HG03095 (cell line): Measurements from ENCODE around the gene TSPAN2.

Experiments
- ATAC-seq: cut with Tn5 transposase; IDR thresholded peaks from one replicate; pipeline ENCODE4 v1.9.1; 2021; ENCODE audit warnings: moderate library complexity; ENCODE audit not compliant: unreplicated experiment

TSPAN2 gene

DNA sequence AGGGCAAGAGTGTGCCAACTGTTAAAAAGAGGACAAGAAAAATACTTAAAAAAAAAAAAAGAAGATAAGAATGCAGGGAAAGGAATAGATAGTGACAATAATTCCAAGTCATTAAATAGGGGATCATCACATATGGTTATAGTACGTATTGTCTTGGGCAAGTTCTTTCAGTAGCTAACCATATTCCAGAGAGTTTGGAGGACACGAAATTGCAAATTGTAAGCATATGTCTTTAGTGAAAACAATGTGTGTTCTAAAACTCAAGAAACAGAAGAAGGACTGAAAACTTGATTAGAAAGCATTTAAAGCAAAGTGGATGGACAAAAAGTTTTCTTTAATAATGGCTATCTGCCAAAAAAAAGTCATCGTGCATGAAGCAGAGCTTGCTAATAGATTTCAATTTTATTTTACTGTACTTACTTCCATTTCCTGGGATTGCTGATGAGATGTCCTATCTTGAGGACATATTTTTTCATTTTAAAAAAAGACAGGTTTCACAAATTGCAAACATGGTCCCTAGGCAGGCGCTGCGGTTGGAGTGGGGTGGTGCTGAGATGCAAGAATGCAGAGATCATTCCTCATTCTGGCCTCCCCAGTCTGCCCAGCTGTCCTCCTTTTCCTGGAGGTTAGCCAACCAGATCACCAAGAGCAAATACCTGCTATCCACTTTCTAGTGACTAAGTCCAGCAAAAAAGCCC lies 11.9 kb downstream of the TSPAN2 start:
- ATAC-seq: no peak

DNA sequence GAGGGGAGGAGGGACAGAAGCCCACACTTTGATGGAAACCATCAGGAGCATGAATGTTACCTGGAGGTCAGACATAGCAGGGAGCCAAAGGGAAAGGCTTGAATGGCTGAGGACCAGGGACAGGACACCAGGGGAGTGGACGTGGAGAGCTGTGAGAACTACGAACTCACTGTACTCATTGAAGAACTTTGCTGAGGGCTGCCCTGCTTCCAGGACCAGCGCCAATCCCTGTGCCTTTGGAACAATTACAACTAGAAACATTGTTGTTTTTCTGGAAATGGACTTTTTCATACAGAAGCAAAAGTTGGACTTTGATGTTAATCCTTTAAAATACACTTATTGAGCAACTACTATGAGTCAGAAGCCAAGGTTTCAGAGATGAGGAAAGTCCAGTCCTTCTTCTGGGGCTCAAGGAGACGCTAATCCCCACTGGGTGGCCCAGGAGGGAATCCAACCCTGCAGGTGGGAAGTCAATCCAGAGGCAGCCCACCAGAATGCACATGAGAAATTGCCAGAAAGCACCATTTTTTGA lies 12.9 kb downstream of the TSPAN2 start:
- ATAC-seq: no peak

DNA sequence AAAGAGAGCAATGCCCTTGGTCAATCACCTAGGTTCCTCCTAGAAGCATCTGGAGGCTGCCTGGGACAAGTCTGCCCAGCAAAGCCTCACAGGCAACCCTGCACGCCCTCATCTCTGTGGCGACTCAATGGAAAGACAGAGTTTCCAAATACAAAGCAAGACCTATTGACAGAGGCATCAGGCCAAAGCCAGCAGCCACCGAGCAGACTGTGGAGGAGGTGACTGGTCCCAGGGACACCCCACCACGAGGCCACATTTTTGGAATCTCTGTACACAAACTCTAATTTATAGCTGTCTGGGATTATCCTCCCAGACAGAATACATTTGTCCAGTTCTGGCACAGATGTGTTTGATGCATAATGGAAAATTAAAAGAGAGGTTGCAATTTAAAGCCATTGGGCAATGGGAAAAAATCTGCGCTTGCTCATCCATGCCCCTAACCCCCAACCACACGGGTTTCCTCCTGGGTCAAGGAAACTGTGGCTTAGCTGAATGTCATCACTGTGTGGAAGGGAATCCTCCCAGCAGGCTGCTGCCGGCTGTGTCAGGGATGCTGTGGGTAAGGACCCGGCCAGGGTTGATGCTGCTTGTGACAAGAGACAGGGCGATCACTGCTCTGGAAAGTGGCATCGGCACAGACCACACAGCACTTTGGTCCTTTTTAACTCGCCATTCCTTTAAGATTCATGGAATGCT lies 14.3 kb downstream of the TSPAN2 start:
- no peak for ATAC-seq

DNA sequence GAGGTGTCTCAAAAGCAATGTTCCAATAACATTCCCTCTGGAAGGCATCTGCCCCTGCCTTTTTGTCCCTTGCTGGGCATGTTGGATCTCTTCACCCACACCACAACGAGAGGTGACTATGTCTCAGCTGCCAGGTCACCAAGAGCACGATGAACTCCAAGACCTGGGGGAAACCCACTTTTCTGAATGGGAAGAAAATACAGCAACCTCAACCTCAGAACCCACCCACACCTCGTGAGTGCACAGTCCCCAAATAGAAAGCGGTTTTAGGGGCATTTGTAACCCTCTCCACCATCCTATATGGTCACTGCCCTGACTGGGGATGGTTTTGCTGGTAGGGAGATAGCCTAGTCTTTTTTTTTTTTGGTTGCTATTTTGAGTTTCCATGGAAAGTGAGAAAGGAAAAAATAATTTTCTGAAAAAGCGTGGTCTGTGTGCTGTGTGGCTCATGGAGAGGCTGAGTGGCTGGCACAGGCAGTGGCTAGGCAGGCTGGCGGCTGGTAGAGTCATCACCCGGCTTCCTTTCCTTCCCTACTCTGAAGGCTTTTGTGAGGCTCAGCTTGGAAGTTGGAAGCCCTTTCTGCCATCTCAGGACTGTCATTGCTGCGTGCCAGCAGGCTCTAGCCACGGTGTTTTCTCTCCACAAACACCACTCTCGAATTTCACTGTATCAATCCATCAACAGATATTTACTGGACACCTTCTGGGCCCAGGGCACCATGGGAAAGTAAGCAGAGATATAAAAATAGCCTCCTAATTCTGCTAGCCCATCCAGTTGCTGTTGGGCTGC lies 15.8 kb downstream of the TSPAN2 start:
- ATAC-seq: no peak

DNA sequence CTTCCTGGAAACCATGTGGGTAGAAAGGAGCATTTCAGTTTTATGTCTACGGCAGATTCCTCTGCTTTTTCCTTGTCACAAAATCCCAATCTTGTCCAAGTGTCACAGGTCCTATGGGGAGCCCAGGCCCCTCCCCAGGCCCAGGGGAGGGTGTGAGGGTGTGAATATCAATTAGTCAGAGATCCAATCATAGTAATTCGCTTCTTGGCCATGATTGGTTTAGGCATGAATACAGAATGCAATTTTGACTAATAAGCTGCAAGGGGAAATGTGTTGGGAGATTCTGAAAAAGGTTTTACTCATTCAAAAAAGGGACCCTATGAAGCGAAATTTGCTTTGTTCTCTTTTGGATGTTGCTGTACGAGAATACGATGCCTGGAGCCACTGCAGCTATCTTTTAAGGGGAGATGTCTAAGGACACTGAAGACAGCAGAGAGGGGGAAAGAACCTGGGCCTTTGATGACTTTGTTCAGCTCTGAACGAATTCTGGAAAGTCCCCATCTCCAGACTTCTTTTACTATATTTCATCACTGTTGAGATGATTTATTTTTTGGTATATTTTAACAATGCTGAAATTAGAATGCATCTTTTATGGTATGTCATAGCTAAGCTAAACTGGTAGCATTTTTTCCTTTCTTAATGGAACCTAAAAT lies 18.2 kb downstream of the TSPAN2 start:
- no peak for ATAC-seq

DNA sequence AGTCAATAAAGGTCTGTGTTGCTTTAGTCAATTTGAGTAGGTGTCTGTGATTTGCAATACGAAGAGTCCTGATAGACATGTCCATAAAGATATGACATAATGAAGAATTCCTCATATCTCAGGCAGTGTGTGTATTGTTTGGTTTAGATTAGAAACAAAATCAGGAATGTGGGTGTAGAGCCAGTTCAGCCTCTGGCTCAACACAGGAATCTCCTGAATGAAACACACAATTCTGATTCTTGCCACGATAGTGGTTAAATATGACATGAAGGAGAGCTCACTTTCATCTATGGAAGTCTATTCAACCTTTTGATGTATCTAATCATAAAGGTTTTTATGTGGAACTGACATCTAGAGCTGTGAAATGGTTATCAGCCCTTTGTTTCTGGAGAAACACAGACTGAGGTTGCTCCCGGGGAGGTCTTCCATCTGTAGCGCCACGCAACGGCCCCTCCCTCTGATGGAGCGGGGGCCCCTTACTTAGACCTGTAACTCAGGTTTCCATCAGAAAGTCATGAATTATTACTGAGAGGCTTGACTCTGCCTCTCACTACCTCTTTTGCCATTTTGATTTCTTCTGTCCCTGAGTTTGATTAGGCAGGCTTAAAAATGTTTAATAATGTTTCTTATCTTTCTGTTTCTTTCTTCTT lies 19.5 kb downstream of the TSPAN2 start:
- no peak for ATAC-seq

DNA sequence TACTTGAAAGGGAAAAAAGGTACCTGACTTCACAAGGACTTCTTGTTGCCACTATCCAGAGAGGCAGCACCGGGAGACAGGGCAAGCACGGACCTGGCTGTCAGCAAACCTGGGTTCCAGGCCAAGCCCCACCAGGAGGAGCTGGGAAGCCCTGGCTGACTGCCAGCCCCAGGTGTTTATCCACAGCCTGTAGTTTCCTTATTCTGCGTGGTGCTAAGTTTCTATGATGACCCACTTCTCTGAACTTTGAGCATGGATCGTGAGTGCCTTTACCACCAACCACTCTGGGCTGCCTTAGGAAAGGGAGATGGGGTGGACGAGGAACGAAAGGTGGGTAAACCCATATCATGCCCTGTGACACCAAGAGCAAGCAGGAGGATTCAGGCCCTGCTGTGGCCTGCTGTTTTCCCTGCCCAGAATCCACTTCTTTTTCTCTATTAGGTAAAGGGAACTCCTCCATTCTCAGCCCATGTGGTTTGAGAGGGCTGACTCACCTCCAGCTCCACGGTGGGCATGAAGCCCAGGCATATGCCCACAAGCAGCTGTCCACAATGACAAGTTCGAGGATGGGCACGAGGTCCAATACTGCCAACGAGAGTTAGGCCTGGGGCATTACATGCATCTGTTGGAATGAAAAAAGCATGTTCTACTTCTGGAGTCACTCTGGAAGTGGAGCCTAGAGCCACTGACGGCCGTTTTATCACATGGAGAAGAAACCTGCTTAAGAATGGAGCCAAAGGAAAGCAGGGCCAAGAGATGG lies 20.3 kb downstream of the TSPAN2 start:
- ATAC-seq: no peak

DNA sequence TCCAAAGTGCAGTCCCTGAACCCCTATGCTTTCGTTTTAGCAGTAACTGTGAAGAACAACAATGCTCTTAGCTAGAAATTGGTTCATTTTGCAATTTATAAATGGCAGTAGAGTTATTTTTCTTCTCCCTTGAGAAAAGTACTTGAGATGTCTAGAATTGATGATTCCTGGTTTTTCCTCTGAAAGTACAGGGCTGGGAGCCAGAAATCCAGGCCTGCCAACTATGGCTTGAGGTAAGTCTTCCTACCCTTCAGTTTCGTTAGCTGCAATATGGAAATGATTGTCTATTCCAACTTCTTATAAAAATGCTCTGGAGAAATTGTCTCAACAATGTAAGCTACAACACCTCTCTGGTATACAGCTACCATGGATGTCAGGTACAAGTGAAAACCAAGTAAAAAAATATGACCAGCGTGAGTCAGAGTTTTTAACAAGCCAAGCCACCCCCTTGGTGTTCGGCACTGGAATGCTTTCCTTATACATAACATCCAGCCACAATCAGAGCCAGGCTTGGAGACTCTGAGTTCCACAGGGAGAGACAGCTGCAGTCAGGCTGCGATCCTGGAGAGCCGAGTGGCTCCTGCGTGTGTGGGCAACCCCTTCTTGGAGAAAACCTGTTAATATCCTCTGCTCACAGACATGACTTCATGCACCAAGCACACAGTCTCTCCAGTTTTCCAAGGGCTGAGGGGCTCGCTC lies 22.0 kb downstream of the TSPAN2 start:
- ATAC-seq: no peak

DNA sequence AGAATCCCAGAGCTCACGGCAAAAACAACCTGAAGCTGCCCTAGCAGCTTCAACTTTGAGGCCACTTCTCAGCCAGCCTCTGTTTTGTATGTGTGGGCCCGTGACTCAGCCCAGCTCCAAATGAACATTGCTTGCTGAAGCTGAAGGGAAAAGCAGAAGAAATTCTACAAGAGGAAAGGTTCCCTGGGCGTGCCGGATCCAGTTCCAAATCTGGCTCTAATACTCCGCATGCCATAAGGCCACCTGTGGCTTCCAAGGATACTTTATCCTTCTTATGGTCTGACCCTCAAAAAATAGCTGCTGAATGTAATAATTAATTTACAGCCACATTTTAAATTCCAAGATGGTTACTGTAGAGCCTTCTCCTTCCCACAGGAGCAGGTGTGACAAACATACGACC lies 24.3 kb downstream of the TSPAN2 start:
- no peak for ATAC-seq

DNA sequence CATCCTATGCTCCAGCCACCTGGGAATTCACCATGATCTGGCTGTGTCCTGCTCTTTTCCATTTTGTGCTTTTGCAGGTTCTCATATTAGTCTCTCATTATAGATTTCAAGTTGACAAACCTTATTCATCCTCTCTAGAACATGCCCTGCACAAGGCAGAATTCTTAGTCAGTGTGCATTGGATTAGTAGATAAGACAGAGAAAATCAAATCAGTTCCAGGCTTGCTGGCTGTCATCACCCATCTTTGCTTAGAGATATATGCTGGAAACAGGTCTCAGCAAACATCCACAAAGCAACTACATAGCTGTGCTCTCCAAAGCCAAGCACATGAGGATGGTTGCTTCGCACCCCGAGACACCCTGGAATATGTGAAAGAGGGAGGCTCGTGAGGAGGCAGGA lies 24.8 kb downstream of the TSPAN2 start:
- ATAC-seq: no peak

DNA sequence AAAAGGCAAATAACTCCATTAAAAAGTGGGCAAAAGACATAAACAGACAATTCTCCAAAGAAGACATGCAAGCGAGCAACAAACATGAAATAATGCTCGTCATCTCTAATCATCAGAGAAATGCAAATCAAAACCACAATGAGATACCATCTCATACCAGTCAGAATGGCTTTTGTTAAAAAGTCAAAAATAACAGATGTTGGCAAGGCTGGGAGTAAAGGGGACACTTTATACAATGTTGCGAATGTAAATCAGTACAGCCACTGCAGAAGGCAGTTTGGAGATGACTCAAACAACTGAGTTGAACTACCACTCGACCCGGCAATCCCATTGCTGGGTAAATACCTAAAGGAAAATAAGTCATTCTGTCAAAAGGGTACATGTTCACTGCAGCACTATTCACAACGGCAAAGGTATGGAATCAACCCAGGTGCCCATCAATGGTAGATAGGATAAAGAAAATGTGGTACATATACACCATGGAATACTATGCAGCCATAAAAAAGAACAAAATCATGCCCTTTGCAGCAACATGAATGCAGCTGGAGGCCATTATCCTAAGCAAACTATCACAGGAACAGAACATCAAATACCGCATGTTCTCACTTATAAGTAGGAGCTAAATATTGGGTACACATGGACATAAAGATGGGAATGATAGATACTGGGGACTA lies 25.9 kb downstream of the TSPAN2 start:
- ATAC-seq: no peak

DNA sequence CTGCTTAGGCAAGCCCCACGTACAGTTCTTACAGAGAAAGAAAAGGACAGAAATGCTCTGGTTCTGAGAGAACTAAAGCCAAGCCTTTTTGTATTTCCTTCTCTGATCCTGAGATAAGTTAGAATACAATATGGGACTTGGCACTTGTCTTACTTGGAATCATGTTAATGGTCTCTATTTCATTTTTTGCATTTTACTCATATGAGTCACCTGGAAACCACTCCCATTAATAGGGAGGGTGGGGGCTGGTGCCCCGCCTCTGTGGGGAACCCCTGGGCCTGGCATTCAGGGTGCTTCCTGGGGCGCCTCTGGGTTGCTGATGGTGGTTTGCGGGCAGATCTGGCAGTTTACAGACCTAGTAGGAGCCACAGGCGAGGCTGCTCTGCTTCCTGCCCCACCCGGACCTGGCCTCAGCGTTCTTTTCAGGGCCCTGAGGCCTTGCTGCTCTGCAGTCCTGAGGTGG lies 26.7 kb downstream of the TSPAN2 start:
- no peak for ATAC-seq

DNA sequence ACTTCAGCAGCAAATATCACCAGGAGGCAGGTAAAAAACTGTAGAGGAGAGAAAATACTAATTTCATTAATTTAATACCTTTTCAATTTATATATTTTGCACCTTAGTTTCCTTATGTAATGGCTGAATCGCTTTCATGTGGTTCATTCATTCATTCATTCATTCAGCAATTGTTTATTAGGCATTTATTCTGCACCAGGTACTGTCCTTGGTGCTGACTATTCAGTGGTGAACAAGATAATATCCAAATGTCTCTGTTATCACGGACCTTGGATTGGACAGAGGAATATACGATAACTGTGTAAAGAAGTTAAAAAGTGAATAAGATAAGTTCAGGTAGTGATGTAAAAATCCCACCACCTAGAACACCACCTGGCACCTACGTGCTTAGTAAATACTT lies 28.8 kb downstream of the TSPAN2 start:
- ATAC-seq: no peak

DNA sequence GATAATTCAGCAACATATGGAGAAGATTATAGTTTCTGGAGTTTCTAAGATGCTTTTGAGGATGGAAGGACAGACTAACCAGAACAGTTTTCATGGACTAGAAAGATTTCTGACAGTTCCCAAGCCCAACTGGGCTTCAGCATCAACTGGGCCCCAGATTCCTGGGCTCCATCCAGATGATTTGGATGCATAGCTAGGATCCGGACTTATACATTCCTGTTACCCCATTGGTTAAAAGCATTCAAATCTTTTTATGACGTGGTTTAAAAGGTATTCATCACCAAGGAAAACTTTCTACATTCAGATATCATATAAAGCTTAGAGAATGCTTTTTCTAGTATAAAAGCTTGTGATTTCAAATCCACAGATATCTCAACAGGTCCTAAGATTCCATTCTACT lies 30.0 kb downstream of the TSPAN2 start:
- ATAC-seq: no peak

DNA sequence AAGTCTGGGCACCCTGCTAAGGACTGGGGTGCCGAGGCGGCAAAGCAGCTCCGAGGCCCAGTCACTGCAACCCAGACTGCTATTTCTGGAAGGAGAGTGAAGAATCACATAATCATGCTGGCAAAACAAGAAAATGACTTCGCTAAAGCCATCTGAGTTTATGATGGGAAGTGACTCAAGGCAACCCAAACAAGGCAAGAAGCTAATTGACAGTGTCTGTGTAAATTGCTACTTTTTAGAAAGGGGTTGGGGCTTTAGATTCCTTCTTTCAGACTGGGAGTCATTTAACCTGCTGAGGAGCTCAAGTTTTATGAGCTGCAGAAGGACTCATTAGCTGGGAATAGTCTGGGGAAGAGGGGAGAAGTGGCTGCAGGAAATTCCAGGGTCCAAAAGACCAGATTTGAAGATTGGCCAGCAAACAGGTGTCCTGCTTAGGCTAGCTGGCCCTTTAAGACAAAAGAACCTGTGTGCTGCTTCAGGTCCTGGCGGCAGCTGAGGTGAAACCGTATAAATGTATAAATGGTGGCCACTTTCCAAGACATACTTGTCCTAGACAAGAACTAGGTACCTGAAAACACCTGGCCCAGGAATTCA lies 31.5 kb downstream of the TSPAN2 start:
- no peak for ATAC-seq

DNA sequence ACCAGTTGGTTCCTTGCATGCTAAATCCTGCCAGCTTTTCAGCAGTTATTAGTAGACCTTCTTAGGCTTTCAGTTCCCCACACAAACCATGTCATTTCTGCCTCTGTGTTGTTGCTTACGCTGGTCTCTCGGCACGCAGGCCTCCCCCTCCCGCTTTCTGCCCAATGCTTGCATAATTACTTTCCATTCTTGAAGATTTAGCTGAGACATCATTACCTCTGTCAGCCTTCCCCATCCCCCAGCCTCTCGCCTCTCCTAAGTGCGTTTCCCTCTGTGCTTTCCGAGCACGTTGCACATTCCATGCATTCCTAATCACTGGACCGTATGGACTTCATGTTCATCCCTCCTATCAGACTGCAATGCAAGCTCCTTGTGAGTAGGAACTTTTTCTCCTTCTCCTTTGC lies 32.9 kb downstream of the TSPAN2 start:
- ATAC-seq: no peak

DNA sequence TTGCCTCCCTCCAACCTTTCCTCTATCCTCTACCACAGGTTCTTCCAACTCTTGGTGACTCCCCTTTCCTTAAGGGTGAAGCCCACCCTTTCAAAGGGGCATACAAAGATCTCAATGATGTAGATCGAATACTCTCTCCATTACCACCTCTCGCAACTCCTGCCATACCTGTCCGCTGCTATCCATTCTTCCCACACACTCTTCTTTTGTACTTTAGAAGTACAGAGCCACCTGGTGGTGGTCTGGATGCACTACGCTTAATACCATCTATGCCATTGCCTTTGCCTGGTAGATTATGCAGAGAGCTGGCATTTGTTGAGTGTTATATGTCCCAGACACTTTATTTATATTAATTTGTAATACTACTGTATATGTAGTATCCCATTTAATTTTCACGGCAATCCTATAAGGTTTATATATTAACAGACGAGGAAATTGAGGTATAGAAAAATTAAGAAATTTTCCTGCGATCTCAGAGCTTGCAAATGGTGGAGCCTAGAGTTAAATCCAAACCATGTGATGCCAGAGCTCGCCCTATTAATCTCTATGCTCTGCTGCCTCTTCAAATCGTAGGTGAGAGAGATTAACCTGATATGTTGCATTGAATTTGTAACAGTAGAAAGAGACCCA lies 36.7 kb downstream of the TSPAN2 start:
- peak; percentile 78 for ATAC-seq

DNA sequence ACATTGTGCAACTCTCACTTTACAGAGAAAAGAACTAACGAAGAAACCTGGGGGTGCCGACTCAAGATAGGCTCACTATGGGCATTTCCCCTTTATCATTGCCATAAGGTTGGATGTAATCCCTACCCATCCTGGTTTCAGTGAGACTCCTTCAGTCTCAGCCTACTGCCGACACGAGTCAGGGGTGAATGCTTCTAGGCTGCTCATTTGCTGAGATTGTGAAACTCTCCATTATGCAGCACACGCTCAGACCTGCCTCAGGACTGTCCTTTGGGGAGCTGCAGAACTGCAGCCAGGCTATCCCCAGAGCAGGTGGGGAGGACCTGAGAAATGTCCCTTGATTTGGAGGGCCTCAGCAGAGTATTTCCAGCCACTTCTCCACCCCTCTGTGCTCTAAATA lies 37.5 kb downstream of the TSPAN2 start:
- no peak for ATAC-seq
